GM21367 (cell line): Measurements from ENCODE around the gene PUS7L.

Experiments
- ATAC-seq: cut with Tn5 transposase; IDR thresholded peaks from one replicate; pipeline ENCODE4 v1.9.1; 2021; ENCODE audit not compliant: unreplicated experiment

PUS7L gene

DNA sequence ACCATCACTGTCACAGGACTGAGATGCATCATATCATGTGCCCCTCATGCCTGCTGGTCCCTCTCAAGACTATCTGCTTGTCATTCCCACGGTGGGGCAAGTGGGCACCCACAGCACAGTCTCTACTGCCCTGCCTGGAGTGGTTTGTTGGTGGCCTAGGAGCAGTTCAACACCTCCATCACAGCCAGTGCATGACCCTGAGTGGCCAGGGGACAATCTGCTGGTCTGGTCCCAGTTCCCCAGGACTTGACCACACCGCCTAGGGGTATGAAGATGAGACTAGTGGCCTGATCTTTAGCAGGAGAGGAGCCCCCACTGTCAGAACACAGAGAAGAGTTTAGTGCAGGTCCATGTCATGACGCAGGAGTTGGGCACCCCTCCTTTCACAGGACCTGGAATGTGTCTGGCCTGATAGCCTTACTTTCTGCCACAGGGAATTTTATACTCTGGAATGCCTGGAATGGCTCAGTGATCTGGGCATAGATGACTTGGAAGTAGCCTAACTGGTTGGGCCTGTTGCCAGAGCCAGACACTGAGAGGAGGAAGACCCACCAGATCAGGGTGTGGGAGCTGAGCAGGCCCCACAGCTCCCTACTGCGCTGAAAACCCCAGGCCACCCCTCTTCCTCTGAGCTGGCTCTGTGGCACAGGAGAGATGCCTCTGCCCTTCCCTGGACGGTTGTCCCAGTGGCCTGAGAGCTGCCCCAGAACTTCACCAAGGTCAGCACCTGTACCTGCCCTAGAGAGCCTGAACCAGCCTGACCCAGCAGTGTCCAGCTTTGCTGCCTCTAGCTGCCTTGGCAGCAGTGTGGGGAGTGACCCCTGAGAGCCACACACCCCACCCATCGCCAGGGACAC, 83.3 kb downstream of the PUS7L start:
- ATAC-seq, result no peak

DNA sequence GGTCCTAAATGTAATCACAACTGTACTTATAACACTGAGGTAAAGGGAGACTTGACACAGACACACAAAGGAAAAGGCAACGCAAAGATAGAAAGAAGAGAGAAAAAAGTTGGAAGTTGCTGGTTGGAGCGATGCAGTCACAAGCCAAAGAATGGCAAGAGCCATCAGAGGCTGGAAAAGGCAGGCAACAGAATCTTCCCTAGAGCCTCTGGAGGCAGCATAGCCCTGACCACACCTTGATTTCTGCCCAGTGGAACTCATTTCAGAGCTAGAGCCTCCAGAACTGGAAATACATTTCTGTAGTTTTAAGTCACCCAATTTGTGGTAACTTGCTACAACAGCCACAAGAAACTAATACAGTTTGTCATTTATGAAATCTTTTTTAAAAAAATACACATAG, 89.2 kb downstream of the PUS7L start:
- no peak for ATAC-seq
